GM23338 (cell line): ENCODE measurements around the gene FAM171A1. TPM values are rescaled to one million over a fixed set of nuclear protein-coding genes. Genes with fewer than 3 reads are reported as not detected.

ENCODE experiments used
- ATAC-seq: fragments of 200-7000 bp; cut with Tn5 transposase; 3 replicates; pipeline ENCODE4 v1.9.1; 2020
- DNase-seq: peaks from one replicate; pipeline ENCODE4 v3.0.0-alpha.2; 2015; ENCODE audit warnings: low spot score
- H2AFZ ChIP-seq: fragments of 200-600 bp; sonication (generic); 2 replicates; pipeline ENCODE4 v1.8.0; 2016; ENCODE audit warnings: antibody characterized with exemption, mild to moderate bottlenecking, moderate library complexity
- H3F3A ChIP-seq: fragments of 200-600 bp; sonication (generic); replicated peaks from 2 replicates; pipeline ENCODE4 v1.8.0; 2017; ENCODE audit warnings: antibody characterized with exemption, mixed run types, low read depth
- H3K27ac ChIP-seq: fragments of 200-600 bp; sonication (generic); 2 replicates; pipeline ENCODE4 v1.6.1; 2016; ENCODE audit warnings: low read depth
- H3K27me3 ChIP-seq: fragments of 200-600 bp; sonication (generic); 2 replicates; pipeline ENCODE4 v1.8.0; 2016; ENCODE audit warnings: mild to moderate bottlenecking, mixed run types, moderate library complexity; ENCODE audit not compliant: insufficient read depth
- H3K36me3 ChIP-seq: fragments of 200-600 bp; sonication (generic); 2 replicates; pipeline ENCODE4 v1.8.0; 2016; ENCODE audit warnings: mild to moderate bottlenecking; ENCODE audit not compliant: insufficient read depth
- H3K4me1 ChIP-seq: fragments of 200-600 bp; sonication (generic); 2 replicates; pipeline ENCODE4 v1.8.0; 2016; ENCODE audit warnings: mild to moderate bottlenecking, moderate library complexity; ENCODE audit not compliant: insufficient read depth
- H3K4me2 ChIP-seq: fragments of 200-600 bp; sonication (generic); 2 replicates; pipeline ENCODE4 v1.7.1; 2017; ENCODE audit warnings: mixed run types
- H3K4me3 ChIP-seq: fragments of 200-600 bp; sonication (generic); 2 replicates; pipeline ENCODE4 v1.6.1; 2016; ENCODE audit warnings: mixed run types
- H3K79me2 ChIP-seq: fragments of 200-600 bp; sonication (generic); replicated peaks from 2 replicates; pipeline ENCODE4 v1.8.0; 2017; ENCODE audit warnings: mild to moderate bottlenecking; ENCODE audit not compliant: insufficient read depth
- H3K9me2 ChIP-seq: fragments of 200-600 bp; sonication (generic); 2 replicates; pipeline ENCODE4 v1.8.0; 2017; ENCODE audit not compliant: insufficient read depth
- H4K20me1 ChIP-seq: fragments of 200-600 bp; sonication (generic); replicated peaks from 2 replicates; pipeline ENCODE4 v1.8.0; 2017; ENCODE audit warnings: mild to moderate bottlenecking; ENCODE audit not compliant: insufficient read depth
- H3K27ac Mint-ChIP-seq: 2 replicates; pipeline ENCODE4 v1.8.0; 2020; ENCODE audit warnings: inconsistent platforms, mild to moderate bottlenecking, moderate library complexity, mixed read lengths
- H3K27me3 Mint-ChIP-seq: 3 replicates; pipeline ENCODE4 v1.8.0; 2022; ENCODE audit warnings: low read depth, mild to moderate bottlenecking, moderate library complexity, mixed read lengths, inconsistent platforms; ENCODE audit not compliant: insufficient read depth, poor library complexity
- H3K36me3 Mint-ChIP-seq: 3 replicates; pipeline ENCODE4 v1.8.0; 2021; ENCODE audit warnings: low read depth, mild to moderate bottlenecking, inconsistent platforms, moderate library complexity, mixed read lengths
- H3K4me1 Mint-ChIP-seq: 3 replicates; pipeline ENCODE4 v1.8.0; 2020; ENCODE audit warnings: mild to moderate bottlenecking, inconsistent platforms, mixed read lengths
- H3K4me3 Mint-ChIP-seq: 3 replicates; pipeline ENCODE4 v1.8.0; 2021; ENCODE audit warnings: moderate library complexity, mild to moderate bottlenecking, inconsistent platforms, mixed read lengths
- H3K9me3 Mint-ChIP-seq: 3 replicates; pipeline ENCODE4 v1.8.0; 2020; ENCODE audit warnings: moderate library complexity, mild to moderate bottlenecking, inconsistent platforms, mixed read lengths
- EZH2 ChIP-seq: fragments of 200-600 bp; sonication (generic); IDR thresholded peaks from one replicate; pipeline ENCODE4 v1.8.0; 2017; ENCODE audit warnings: antibody characterized with exemption, mild to moderate bottlenecking, low read depth; ENCODE audit not compliant: unreplicated experiment
- EZH2phosphoT487 ChIP-seq: fragments of 200-600 bp; sonication (generic); IDR thresholded peaks from one replicate; pipeline ENCODE4 v1.8.1; 2018; ENCODE audit warnings: antibody characterized with exemption; ENCODE audit not compliant: unreplicated experiment
- JUNB ChIP-seq: IDR thresholded peaks from one replicate; pipeline ENCODE4 v1.6.1; 2016; ENCODE audit warnings: antibody characterized with exemption; ENCODE audit not compliant: unreplicated experiment
- NANOG ChIP-seq: IDR thresholded peaks from 2 replicates; pipeline ENCODE4 v1.6.1; 2016; ENCODE audit warnings: antibody characterized with exemption, borderline replicate concordance
- POLR2AphosphoS5 ChIP-seq: IDR thresholded peaks from 2 replicates; pipeline ENCODE4 v1.6.1; 2016; ENCODE audit warnings: antibody characterized with exemption, low read depth
- ZNF331 ChIP-seq: fragments of 250-450 bp; sonication (Bioruptor Pico); IDR thresholded peaks from 2 replicates; pipeline ENCODE4 v1.5.0; 2020; ENCODE audit warnings: low read depth, mild to moderate bottlenecking, moderate library complexity
- polyA plus RNA-seq: library from polyadenylated mRNA; unstranded; fragments of >200 nt; fragmentation: Nextera tagmentation; extraction: Ambion mirVana; gene quantifications from 2 replicates; pipeline ENCODE4 v1.2.1, GENCODE V29; 2016
- total RNA-seq: library from RNA; depleted of rRNA; stranded (reverse); fragments of >200 nt; shearing (Covaris generic); gene quantifications from 2 replicates; pipeline ENCODE4 v1.2.3, GENCODE V29; 2014
- TF ChIP-seq, protein P1 (sequence below): fragments of 250-450 bp; sonication (Bioruptor Pico); IDR thresholded peaks from 2 replicates; pipeline ENCODE4 v1.5.0; 2020; ENCODE audit warnings: mild to moderate bottlenecking, moderate library complexity

The FAM171A1 gene
- total and polyA plus RNA-seq, 2 experiments from 2014 or later: 11.3 to 32.2 TPM

DNA sequence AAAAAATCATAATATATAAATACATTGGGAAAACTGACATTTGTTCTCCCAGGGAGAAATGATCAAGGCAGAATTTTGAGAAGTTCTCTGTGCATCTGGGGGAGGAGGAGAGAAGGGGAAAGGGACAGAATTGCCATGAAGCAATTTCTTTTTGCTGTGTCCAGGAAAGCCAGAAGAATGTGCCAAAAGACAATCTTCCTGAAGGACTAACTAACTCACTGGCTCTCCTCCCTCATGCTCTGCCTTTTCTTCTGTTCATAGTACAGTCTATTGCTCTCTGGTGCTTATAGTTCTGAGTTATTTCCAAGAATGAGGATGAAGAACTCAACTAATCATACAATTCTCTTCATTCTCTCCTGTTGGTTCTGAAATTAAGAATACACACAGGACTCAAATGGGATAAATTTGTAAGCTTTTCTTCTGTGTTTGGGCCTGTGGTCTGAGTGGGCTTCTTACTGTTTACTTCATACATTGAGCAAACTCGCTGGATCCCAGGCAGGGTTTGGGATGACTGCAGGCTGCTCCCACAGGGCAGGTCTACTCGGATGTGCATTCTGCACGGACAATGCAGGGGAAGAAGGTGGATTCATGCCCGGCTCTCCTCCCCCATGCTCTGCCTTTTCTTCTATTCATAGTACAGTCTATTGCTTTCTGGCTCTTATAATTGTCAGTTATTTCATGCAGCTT is 22.2 kb upstream of the FAM171A1 start (continued):
- TF ChIP-seq, protein P1, sequence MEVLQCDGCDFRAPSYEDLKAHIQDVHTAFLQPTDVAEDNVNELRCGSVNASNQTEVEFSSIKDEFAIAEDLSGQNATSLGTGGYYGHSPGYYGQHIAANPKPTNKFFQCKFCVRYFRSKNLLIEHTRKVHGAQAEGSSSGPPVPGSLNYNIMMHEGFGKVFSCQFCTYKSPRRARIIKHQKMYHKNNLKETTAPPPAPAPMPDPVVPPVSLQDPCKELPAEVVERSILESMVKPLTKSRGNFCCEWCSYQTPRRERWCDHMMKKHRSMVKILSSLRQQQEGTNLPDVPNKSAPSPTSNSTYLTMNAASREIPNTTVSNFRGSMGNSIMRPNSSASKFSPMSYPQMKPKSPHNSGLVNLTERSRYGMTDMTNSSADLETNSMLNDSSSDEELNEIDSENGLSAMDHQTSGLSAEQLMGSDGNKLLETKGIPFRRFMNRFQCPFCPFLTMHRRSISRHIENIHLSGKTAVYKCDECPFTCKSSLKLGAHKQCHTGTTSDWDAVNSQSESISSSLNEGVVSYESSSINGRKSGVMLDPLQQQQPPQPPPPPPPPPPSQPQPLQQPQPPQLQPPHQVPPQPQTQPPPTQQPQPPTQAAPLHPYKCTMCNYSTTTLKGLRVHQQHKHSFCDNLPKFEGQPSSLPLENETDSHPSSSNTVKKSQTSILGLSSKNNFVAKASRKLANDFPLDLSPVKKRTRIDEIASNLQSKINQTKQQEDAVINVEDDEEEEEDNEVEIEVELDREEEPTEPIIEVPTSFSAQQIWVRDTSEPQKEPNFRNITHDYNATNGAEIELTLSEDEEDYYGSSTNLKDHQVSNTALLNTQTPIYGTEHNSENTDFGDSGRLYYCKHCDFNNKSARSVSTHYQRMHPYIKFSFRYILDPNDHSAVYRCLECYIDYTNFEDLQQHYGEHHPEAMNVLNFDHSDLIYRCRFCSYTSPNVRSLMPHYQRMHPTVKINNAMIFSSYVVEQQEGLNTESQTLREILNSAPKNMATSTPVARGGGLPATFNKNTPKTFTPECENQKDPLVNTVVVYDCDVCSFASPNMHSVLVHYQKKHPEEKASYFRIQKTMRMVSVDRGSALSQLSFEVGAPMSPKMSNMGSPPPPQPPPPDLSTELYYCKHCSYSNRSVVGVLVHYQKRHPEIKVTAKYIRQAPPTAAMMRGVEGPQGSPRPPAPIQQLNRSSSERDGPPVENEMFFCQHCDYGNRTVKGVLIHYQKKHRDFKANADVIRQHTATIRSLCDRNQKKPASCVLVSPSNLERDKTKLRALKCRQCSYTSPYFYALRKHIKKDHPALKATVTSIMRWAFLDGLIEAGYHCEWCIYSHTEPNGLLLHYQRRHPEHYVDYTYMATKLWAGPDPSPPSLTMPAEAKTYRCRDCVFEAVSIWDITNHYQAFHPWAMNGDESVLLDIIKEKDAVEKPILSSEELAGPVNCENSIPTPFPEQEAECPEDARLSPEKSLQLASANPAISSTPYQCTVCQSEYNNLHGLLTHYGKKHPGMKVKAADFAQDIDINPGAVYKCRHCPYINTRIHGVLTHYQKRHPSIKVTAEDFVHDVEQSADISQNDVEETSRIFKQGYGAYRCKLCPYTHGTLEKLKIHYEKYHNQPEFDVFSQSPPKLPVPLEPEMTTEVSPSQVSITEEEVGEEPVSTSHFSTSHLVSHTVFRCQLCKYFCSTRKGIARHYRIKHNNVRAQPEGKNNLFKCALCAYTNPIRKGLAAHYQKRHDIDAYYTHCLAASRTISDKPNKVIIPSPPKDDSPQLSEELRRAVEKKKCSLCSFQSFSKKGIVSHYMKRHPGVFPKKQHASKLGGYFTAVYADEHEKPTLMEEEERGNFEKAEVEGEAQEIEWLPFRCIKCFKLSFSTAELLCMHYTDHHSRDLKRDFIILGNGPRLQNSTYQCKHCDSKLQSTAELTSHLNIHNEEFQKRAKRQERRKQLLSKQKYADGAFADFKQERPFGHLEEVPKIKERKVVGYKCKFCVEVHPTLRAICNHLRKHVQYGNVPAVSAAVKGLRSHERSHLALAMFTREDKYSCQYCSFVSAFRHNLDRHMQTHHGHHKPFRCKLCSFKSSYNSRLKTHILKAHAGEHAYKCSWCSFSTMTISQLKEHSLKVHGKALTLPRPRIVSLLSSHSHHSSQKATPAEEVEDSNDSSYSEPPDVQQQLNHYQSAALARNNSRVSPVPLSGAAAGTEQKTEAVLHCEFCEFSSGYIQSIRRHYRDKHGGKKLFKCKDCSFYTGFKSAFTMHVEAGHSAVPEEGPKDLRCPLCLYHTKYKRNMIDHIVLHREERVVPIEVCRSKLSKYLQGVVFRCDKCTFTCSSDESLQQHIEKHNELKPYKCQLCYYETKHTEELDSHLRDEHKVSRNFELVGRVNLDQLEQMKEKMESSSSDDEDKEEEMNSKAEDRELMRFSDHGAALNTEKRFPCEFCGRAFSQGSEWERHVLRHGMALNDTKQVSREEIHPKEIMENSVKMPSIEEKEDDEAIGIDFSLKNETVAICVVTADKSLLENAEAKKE (CRISPR knock-in tag): no peak
- TF ChIP-seq EZH2phosphoT487 (no peak), ZNF331 (CRISPR knock-in tag) (no peak), NANOG (no peak), POLR2AphosphoS5 (no peak)

DNA sequence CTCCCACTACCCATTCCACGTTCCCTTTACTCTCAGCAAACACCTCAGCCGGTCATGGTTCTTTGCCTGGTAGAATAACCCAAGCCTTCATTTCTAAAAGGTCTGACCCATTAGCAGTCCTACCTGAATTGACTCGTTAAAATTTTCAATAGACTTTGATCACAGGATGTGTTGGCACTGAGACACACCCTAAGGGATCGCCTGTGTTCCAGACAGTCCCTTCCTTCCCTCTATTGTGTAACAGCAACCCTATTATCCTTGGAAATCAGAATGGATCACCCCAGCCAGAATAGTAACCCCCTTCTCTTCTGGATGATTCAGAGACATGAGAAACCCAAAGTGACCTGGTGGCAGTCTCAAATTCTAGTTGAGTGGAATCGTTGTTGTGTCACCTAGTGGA is 20.4 kb upstream of the FAM171A1 start:
- Histone ChIP-seq H3K36me3 (no peaks in the 10 kb centered on the region), H3F3A (no peaks in the 10 kb centered on the region), H4K20me1 (no peaks in the 10 kb centered on the region), H2AFZ (no peak overlapping the region), H3K4me3 (no peak overlapping the region), H3K4me2 (no peak overlapping the region), H3K4me1 (no peaks in the 10 kb centered on the region), H3K27ac (no peak overlapping the region), H3K27me3 (no peaks in the 10 kb centered on the region), H3K9me2 (no peaks in the 10 kb centered on the region), H3K79me2 (no peaks in the 10 kb centered on the region)
- Mint-ChIP-seq H3K36me3 (no peaks in the 10 kb centered on the region), H3K4me3 (no peak overlapping the region), H3K27me3 (peaks cover 2% of the 10 kb centered on the region), H3K4me1 (no peaks in the 10 kb centered on the region; the same call in 1 of the 3 replicates), H3K27ac (no peak overlapping the region), H3K9me3 (no peaks in the 10 kb centered on the region)
- DNase-seq (no peak), ATAC-seq (no peak)
- TF ChIP-seq EZH2phosphoT487: no peak
- TF ChIP-seq JUNB: no peak
- no peak for TF ChIP-seq EZH2
- TF ChIP-seq, protein P1 (CRISPR knock-in tag): no peak
